GM10847 (cell line): Measurements from ENCODE around the gene SLC25A10.

ENCODE experiments used
- POLR2A ChIP-seq: IDR thresholded peaks from 2 replicates; pipeline ENCODE4 v1.6.1; 2011; ENCODE audit not compliant: insufficient read length; ENCODE audit errors: extremely low read depth

SLC25A10 gene

GRCh38 chr17:81710514-81711308, 1.4 kb upstream of the SLC25A10 start:
- no peak for TF ChIP-seq POLR2A

- TF ChIP-seq POLR2A = no peak
Measured at GRCh38 chr17:81712468-81713003, 452 bp downstream of the SLC25A10 start.

GRCh38 chr17:81713004-81713555, 996 bp downstream of the SLC25A10 start:
- no peak for TF ChIP-seq POLR2A

- no peak for TF ChIP-seq POLR2A
Measured at GRCh38 chr17:81713556-81714411, 1.7 kb downstream of the SLC25A10 start.

- no peak for TF ChIP-seq POLR2A
Measured at GRCh38 chr17:81714412-81715106, 2.5 kb downstream of the SLC25A10 start.

- TF ChIP-seq POLR2A = no peak
Measured at GRCh38 chr17:81715107-81715871, 3.2 kb downstream of the SLC25A10 start.

- no peak for TF ChIP-seq POLR2A
Measured at GRCh38 chr17:81715872-81716673, 4.0 kb downstream of the SLC25A10 start.

- TF ChIP-seq POLR2A = no peak
Measured at GRCh38 chr17:81716674-81716996, 4.6 kb downstream of the SLC25A10 start.

- no peak for TF ChIP-seq POLR2A
Measured at GRCh38 chr17:81717049-81717765, 5.1 kb downstream of the SLC25A10 start.

- TF ChIP-seq POLR2A = no peak
Measured at GRCh38 chr17:81717766-81718089, 5.6 kb downstream of the SLC25A10 start.

GRCh38 chr17:81719410-81720266, 7.6 kb downstream of the SLC25A10 start:
- TF ChIP-seq POLR2A = no peak
